HL-60 (cell line): Measurements from ENCODE around the gene POLH.
"Not testable (repeated sequence)": the region's sequence is repeated elsewhere in the genome, so short reads cannot be mapped to it uniquely, and the experiment has no call there.

Experiments
- DNase-seq, 2 experiments: peaks; one replicate each; pipeline ENCODE4 v3.0.0-alpha.2; 2010 to 2020; ENCODE audit warnings: low read depth in 1 of 2, low spot score in 1 of 2
- H3K27ac ChIP-seq: fragments of 250-450 bp; sonication (Bioruptor Pico); replicated peaks from 2 replicates; pipeline ENCODE4 v1.5.1; 2020; ENCODE audit warnings: mild to moderate bottlenecking, moderate library complexity
- H3K27me3 ChIP-seq: fragments of 250-450 bp; sonication (Bioruptor Pico); 2 replicates; pipeline ENCODE4 v1.5.1; 2021; ENCODE audit warnings: mild to moderate bottlenecking, moderate library complexity; ENCODE audit not compliant: insufficient read depth, poor library complexity, severe bottlenecking
- H3K4me3 ChIP-seq: replicated peaks from 2 replicates; pipeline ENCODE4 v1.5.1; 2011; ENCODE audit warnings: mild to moderate bottlenecking, control low read depth, low read length; ENCODE audit not compliant: insufficient read depth
- CTCF ChIP-seq: IDR thresholded peaks from one replicate; pipeline ENCODE4 v1.5.1; 2011; ENCODE audit warnings: low read length, control low read depth, inconsistent platforms; ENCODE audit not compliant: insufficient read depth
- GABPA ChIP-seq: IDR thresholded peaks from 2 replicates; pipeline ENCODE4 v1.6.1; 2012; ENCODE audit warnings: low read depth
- POLR2AphosphoS5 ChIP-seq: IDR thresholded peaks from 2 replicates; pipeline ENCODE4 v1.6.1; 2012; ENCODE audit warnings: low read depth
- SPI1 ChIP-seq: IDR thresholded peaks from 2 replicates; pipeline ENCODE4 v1.6.1; 2012; ENCODE audit warnings: low read depth, mild to moderate bottlenecking, borderline replicate concordance
- TF ChIP-seq, protein P1 (sequence below): IDR thresholded peaks from 2 replicates; pipeline ENCODE4 v1.6.1; 2012; ENCODE audit warnings: low read depth; ENCODE audit not compliant: insufficient replicate concordance

Gene POLH

GRCh38 chr6:43541774-43542471 lies 34.1 kb upstream of the POLH start:
- no peak for DNase-seq
- H3K27me3 ChIP-seq, result no peaks in the 10 kb centered on the region
- TF ChIP-seq GABPA, result no peak
- TF ChIP-seq, protein P1, sequence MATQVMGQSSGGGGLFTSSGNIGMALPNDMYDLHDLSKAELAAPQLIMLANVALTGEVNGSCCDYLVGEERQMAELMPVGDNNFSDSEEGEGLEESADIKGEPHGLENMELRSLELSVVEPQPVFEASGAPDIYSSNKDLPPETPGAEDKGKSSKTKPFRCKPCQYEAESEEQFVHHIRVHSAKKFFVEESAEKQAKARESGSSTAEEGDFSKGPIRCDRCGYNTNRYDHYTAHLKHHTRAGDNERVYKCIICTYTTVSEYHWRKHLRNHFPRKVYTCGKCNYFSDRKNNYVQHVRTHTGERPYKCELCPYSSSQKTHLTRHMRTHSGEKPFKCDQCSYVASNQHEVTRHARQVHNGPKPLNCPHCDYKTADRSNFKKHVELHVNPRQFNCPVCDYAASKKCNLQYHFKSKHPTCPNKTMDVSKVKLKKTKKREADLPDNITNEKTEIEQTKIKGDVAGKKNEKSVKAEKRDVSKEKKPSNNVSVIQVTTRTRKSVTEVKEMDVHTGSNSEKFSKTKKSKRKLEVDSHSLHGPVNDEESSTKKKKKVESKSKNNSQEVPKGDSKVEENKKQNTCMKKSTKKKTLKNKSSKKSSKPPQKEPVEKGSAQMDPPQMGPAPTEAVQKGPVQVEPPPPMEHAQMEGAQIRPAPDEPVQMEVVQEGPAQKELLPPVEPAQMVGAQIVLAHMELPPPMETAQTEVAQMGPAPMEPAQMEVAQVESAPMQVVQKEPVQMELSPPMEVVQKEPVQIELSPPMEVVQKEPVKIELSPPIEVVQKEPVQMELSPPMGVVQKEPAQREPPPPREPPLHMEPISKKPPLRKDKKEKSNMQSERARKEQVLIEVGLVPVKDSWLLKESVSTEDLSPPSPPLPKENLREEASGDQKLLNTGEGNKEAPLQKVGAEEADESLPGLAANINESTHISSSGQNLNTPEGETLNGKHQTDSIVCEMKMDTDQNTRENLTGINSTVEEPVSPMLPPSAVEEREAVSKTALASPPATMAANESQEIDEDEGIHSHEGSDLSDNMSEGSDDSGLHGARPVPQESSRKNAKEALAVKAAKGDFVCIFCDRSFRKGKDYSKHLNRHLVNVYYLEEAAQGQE, result no peak
- TF ChIP-seq CTCF, result no peak
- TF ChIP-seq POLR2AphosphoS5, result no peak
- no peak for TF ChIP-seq SPI1
- H3K27ac ChIP-seq, result no peak overlapping the region
- no peak overlapping the region for H3K4me3 ChIP-seq

GRCh38 chr6:43544461-43544860 lies 31.5 kb upstream of the POLH start:
- DNase-seq, result no peak
- TF ChIP-seq, protein P1, result no peak
- no peak for TF ChIP-seq POLR2AphosphoS5
- no peak for TF ChIP-seq CTCF
- TF ChIP-seq GABPA, result no peak
- TF ChIP-seq SPI1, result no peak
- Histone ChIP-seq H3K27me3 (no peaks in the 10 kb centered on the region), H3K27ac (no peak overlapping the region), H3K4me3 (no peak overlapping the region)

DNA sequence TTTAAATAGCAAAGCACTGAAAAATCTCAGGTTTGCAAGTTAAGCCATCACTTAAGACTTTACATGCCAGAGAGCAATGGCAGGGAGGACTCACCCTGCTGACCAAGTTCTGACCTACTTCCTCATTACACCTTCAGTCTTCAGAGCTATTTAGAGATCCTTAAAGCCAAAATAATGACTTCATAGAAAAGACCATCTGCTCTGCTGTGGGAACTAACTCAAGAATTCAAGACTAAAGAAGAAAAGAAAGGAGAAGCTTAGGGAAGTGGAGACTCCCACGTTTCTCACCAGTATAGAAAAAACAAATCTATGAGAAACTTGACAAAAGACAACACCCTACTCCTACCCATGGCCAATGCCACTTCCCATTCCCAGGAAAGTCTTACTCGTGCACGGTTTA lies 28.8 kb upstream of the POLH start:
- Histone ChIP-seq H3K27me3 (no peaks in the 10 kb centered on the region), H3K4me3 (no peak overlapping the region), H3K27ac (no peak overlapping the region)
- no peak for DNase-seq
- TF ChIP-seq CTCF, result no peak
- TF ChIP-seq SPI1, result no peak
- TF ChIP-seq GABPA, result no peak
- no peak for TF ChIP-seq POLR2AphosphoS5
- TF ChIP-seq, protein P1, result no peak

DNA sequence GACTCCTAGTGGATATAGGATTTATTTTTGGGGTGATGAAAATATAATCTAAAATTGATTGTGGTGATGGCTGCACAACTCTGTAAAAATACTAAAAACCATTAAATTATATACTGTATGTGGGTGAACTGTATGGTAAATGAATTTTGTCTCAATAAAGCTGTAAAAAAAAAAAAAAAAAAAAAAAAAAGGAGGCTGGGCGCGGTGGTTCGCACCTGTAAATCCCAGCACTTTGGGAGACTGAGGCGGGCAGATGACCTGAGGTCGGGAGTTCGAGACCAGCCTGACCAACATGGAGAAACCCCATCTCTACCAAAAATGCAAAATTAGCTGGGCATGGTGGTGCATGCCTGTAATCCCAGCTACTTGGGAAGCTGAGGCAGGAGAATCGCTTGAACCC lies 18.4 kb upstream of the POLH start:
- DNase-seq, H3K27ac ChIP-seq, H3K4me3 ChIP-seq, H3K27me3 ChIP-seq: not testable (repeated sequence)
